K562 (cell line): ENCODE measurements around the gene KCTD19. TPM values are rescaled to one million over a fixed set of nuclear protein-coding genes. Genes with fewer than 3 reads are reported as not detected.

Experiments
- ATF1 ChIP-seq, 2 experiments: fragments of 450-650 bp in 1 of 2; IDR thresholded peaks; 2 replicates each; pipeline ENCODE4 v1.6.1; 2016; ENCODE audit warnings: missing compliant biosample characterization in 1 of 2, missing genetic modification characterization in 1 of 2
- CEBPG ChIP-seq, 3 experiments: fragments of 200-800 bp in 1 of 3; sonication (Bioruptor generic) in 1 of 3; sonication (generic) in 1 of 3; formaldehyde crosslinking in 1 of 3; IDR thresholded peaks in 2 of 3; conservative IDR thresholded peaks in 1 of 3; 2 replicates each; pipeline versions ENCODE4 v1.6.1 to v1.8.0; 2016 to 2022; ENCODE audit warnings: missing compliant biosample characterization in 2 of 3, missing genetic modification characterization in 2 of 3, mild to moderate bottlenecking in 1 of 3, missing genetic modification reagents in 1 of 3
- CREB1 ChIP-seq, 2 experiments: sonication (generic) in 1 of 2; formaldehyde crosslinking in 1 of 2; IDR thresholded peaks; 2 replicates each; pipeline versions ENCODE4 v1.6.1 to v1.8.0; 2012 to 2022; ENCODE audit warnings: inconsistent platforms in 1 of 2, mild to moderate bottlenecking in 1 of 2, missing genetic modification reagents in 1 of 2, moderate library complexity in 1 of 2
- CREB3L1 ChIP-seq: fragments of 450-650 bp; IDR thresholded peaks from 2 replicates; pipeline ENCODE4 v1.6.1; 2014; ENCODE audit warnings: low read depth, mild to moderate bottlenecking, moderate library complexity, borderline replicate concordance
- FOXA1 ChIP-seq: fragments of 450-650 bp; IDR thresholded peaks from 2 replicates; pipeline ENCODE4 v1.6.1; 2016; ENCODE audit warnings: mild to moderate bottlenecking, borderline replicate concordance
- GATAD2B ChIP-seq: fragments of 450-650 bp; IDR thresholded peaks from 2 replicates; pipeline ENCODE4 v1.6.1; 2017; ENCODE audit warnings: mild to moderate bottlenecking, borderline replicate concordance
- HNRNPLL ChIP-seq: fragments of 200-400 bp; formaldehyde crosslinking; IDR thresholded peaks from 2 replicates; pipeline ENCODE4 v1.6.1; 2017; ENCODE audit warnings: low read length, low read depth, mild to moderate bottlenecking; ENCODE audit not compliant: poor library complexity, severe bottlenecking
- IRF1 ChIP-seq: sonication (generic); formaldehyde crosslinking; IDR thresholded peaks from 2 replicates; pipeline ENCODE4 v1.8.0; 2022; ENCODE audit warnings: missing genetic modification reagents, mild to moderate bottlenecking, borderline replicate concordance
- MAZ ChIP-seq, 2 experiments: fragments of 450-650 bp in 1 of 2; sonication (generic) in 1 of 2; formaldehyde crosslinking; IDR thresholded peaks in 1 of 2; conservative IDR thresholded peaks in 1 of 2; 2 replicates each; pipeline versions ENCODE4 v1.4.0 to v1.5.0; 2020; ENCODE audit warnings: mild to moderate bottlenecking in 1 of 2, missing genetic modification reagents in 1 of 2
- NCOA6 ChIP-seq: fragments of 450-650 bp; IDR thresholded peaks from 2 replicates; pipeline ENCODE4 v1.6.1; 2017; ENCODE audit warnings: mild to moderate bottlenecking
- PREB ChIP-seq: sonication (generic); formaldehyde crosslinking; IDR thresholded peaks from 2 replicates; pipeline ENCODE4 v1.8.1; 2023; ENCODE audit warnings: mild to moderate bottlenecking, missing genetic modification reagents
- RBM34 ChIP-seq: fragments of 200-400 bp; formaldehyde crosslinking; IDR thresholded peaks from 2 replicates; pipeline ENCODE4 v1.6.1; 2018; ENCODE audit warnings: low read length, borderline replicate concordance; ENCODE audit not compliant: insufficient read depth
- SMAD3 ChIP-seq: fragments of 450-650 bp; formaldehyde crosslinking; conservative IDR thresholded peaks from 2 replicates; pipeline ENCODE4 v1.4.0; 2020; ENCODE audit warnings: mild to moderate bottlenecking
- YY1 ChIP-seq, 3 experiments: IDR thresholded peaks; 2 replicates each; pipeline ENCODE4 v1.6.1; 2011; ENCODE audit warnings: low read length in 2 of 3, mild to moderate bottlenecking in 2 of 3, moderate library complexity in 2 of 3, borderline replicate concordance in 1 of 3, control low read depth in 1 of 3, low read depth in 1 of 3; ENCODE audit not compliant: insufficient read depth in 3 of 3, insufficient replicate concordance in 2 of 3, control insufficient read depth in 1 of 3, insufficient read length in 1 of 3; ENCODE audit errors: extremely low read depth in 1 of 3
- ZFX ChIP-seq: sonication (generic); formaldehyde crosslinking; IDR thresholded peaks from 2 replicates; pipeline ENCODE4 v1.8.0; 2022; ENCODE audit warnings: mild to moderate bottlenecking, missing genetic modification reagents, moderate library complexity
- polyA plus RNA-seq, 8 experiments: library from polyadenylated mRNA; depleted of rRNA in 4 of 8; stranded (reverse) in 5 of 8; unstranded in 3 of 8; fragments of >200 nt; fragmentation: Nextera tagmentation in 2 of 8; fragmentation: Illumina TruSeq in 1 of 8; extraction: Ambion mirVana in 2 of 8; extraction: Trizol in 1 of 8; gene quantifications; 2 replicates each; pipeline versions ENCODE4 v1.2.1 to v1.2.3, GENCODE V29; 2011 to 2014; ENCODE audit warnings: inconsistent platforms in 1 of 8, missing spikeins in 1 of 8
- total RNA-seq, 7 experiments: library from RNA; depleted of rRNA in 6 of 7; stranded (reverse); fragments of >200 nt in 6 of 7; fragmentation: Illumina TruSeq in 2 of 7; extraction: Trizol in 2 of 7; gene quantifications; 2 replicates each; pipeline versions ENCODE4 v1.2.1 to v1.2.3, GENCODE V29; 2011 to 2021; ENCODE audit warnings: low replicate concordance in 1 of 7

Gene KCTD19
- total and polyA plus RNA-seq, 9 of the 15 experiments (the other 6 are each of a cell fraction or from before 2014, with no cell fraction given), result 0.03 to 0.91 (median 0.22) TPM; not detected in 2

- TF ChIP-seq CREB3L1 (no peak), RBM34 (no peak), YY1 (IDR thresholded peaks at IDR 0.05; ENCODE audit: borderline replicate concordance in 1 of 3, control insufficient read depth in 1 of 3, extremely low read depth in 1 of 3, insufficient read depth in 3 of 3, insufficient read length in 1 of 3, insufficient replicate concordance in 2 of 3, low read depth in 1 of 3, low read length in 2 of 3) (no peak), HNRNPLL (no peak), SMAD3 (no peak), CEBPG (CRISPR knock-in tag; IDR thresholded peaks at IDR 0.05) (no peak), CEBPG (tag; conservative IDR thresholded peaks at IDR 0.05 in 1 of 2, IDR thresholded peaks at IDR 0.05 in 1 of 2) (no peak), IRF1 (CRISPR knock-in tag) (no peak), MAZ (CRISPR knock-in tag; conservative IDR thresholded peaks at IDR 0.05 in 1 of 2, IDR thresholded peaks at IDR 0.05 in 1 of 2) (no peak), FOXA1 (no peak), CREB1 (IDR thresholded peaks at IDR 0.05) (no peak), CREB1 (CRISPR knock-in tag; IDR thresholded peaks at IDR 0.05) (no peak), NCOA6 (no peak), ZFX (CRISPR knock-in tag) (0 out of 2 replicates have a peak, but pooled peaks have one; percentile 3), GATAD2B (no peak), ATF1 (CRISPR knock-in tag; IDR thresholded peaks at IDR 0.05) (no peak), ATF1 (tag; IDR thresholded peaks at IDR 0.05) (no peak), PREB (no peak)
These were observed 48.4 kb downstream of the KCTD19 start (continued) for GRCh38 chr16:67277999-67278772.
